GM12878 (cell line): ENCODE results near the gene IPPK. TPM values are rescaled to one million over a fixed set of nuclear protein-coding genes. Genes with fewer than 3 reads are reported as not detected.

Source experiments
- ATAC-seq: fragments of 200-7000 bp; cut with Tn5 transposase; 3 replicates; pipeline ENCODE4 v1.9.1; 2020; ENCODE audit warnings: mild to moderate bottlenecking, moderate library complexity
- BruUV-seq: library from RNA; stranded (reverse); fragments of 400-500 nt; replicated peaks from 2 replicates; lab custom pipeline; 2021; lab: Mats Ljungman, UMichigan
- CTCF ChIA-PET: fragments of 300-600 bp; sonication (Branson Sonifier 250); formaldehyde crosslinking; extraction: SDS; loops from one replicate; lab custom pipeline; 2021; ENCODE audit warnings: inconsistent platforms; lab: Yijun Ruan, JAX
- POLR2A ChIA-PET: fragments of 350-600 bp; formaldehyde crosslinking; extraction: SDS; loops from one replicate; lab custom pipeline; 2021; ENCODE audit warnings: inconsistent platforms; lab: Charles Lee
- RAD21 ChIA-PET: fragments of 300-600 bp; sonication (Branson Sonifier 250); formaldehyde crosslinking; loops from one replicate; lab custom pipeline; 2023; ENCODE audit warnings: antibody characterized with exemption; ENCODE audit not compliant: unreplicated experiment; lab: Charles Lee
- SMC1A ChIA-PET: fragments of 300-600 bp; sonication (Branson Sonifier 250); formaldehyde crosslinking; loops from one replicate; lab custom pipeline; 2023; ENCODE audit not compliant: unreplicated experiment, uncharacterized antibody; lab: Charles Lee
- DNase-seq: peaks from one replicate; pipeline ENCODE4 v3.0.0-alpha.2; 2011; ENCODE audit warnings: low read depth, low spot score
- FAIRE-seq: peaks from 3 replicates; lab custom pipeline; 2011; peaks lifted over from hg19 to GRCh38; lab: Jason Lieb, UNC
- H2AFZ ChIP-seq: 2 replicates; pipeline ENCODE4 v1.6.0; 2011; ENCODE audit warnings: low read depth, low read length, control low read depth; ENCODE audit not compliant: control insufficient read depth
- H3K27ac ChIP-seq: 2 replicates; pipeline ENCODE4 v1.5.1; 2011; ENCODE audit warnings: control low read depth; ENCODE audit not compliant: control insufficient read depth, insufficient read depth
- H3K27me3 ChIP-seq, 2 experiments: replicated peaks in 1 of 2; 2 replicates each; pipeline versions ENCODE4 v1.6.0 to v1.6.1; 2011; ENCODE audit warnings: low read length in 1 of 2; ENCODE audit not compliant: control insufficient read depth in 2 of 2, insufficient read depth in 2 of 2
- H3K36me3 ChIP-seq, 2 experiments: 2 replicates each; pipeline ENCODE4 v1.5.1; 2011; ENCODE audit warnings: low read length in 1 of 2; ENCODE audit not compliant: control insufficient read depth in 2 of 2, insufficient read depth in 2 of 2
- H3K4me1 ChIP-seq: 2 replicates; pipeline ENCODE4 v1.6.1; 2011; ENCODE audit warnings: mild to moderate bottlenecking, low read length, moderate library complexity, mixed read lengths; ENCODE audit not compliant: control insufficient read depth, insufficient read depth
- H3K4me2 ChIP-seq: 2 replicates; pipeline ENCODE4 v1.6.0; 2011; ENCODE audit warnings: control low read depth; ENCODE audit not compliant: control insufficient read depth, insufficient read depth
- H3K4me3 ChIP-seq: fragments of 200-600 bp; sonication (generic); 2 replicates; pipeline ENCODE4 v1.5.1; 2016
- H3K79me2 ChIP-seq: 2 replicates; pipeline ENCODE4 v1.6.0; 2011; ENCODE audit warnings: low read length; ENCODE audit not compliant: control insufficient read depth, insufficient read depth
- H3K9ac ChIP-seq: 2 replicates; pipeline ENCODE4 v1.8.0; 2011; ENCODE audit warnings: low read length, control low read depth, mixed read lengths; ENCODE audit not compliant: control insufficient read depth, insufficient read depth
- H3K9me3 ChIP-seq: replicated peaks from 3 replicates; pipeline ENCODE4 v1.5.1; 2011; ENCODE audit warnings: mild to moderate bottlenecking, low read length; ENCODE audit not compliant: control insufficient read depth, insufficient read depth
- H4K20me1 ChIP-seq: 2 replicates; pipeline ENCODE4 v1.6.0; 2011; ENCODE audit not compliant: control insufficient read depth, insufficient read depth
- CEBPZ ChIP-seq: fragments of 150-350 bp; IDR thresholded peaks from 2 replicates; pipeline ENCODE4 v1.6.1; 2016; ENCODE audit warnings: low read depth, low read length
- DPF2 ChIP-seq: fragments of 450-650 bp; IDR thresholded peaks from 2 replicates; pipeline ENCODE4 v1.6.1; 2017; ENCODE audit warnings: mild to moderate bottlenecking
- PKNOX1 ChIP-seq: fragments of 450-650 bp; IDR thresholded peaks from 2 replicates; pipeline ENCODE4 v1.6.1; 2016; ENCODE audit warnings: mild to moderate bottlenecking
- POLR2AphosphoS5 ChIP-seq: IDR thresholded peaks from 2 replicates; pipeline ENCODE4 v1.6.1; 2011; ENCODE audit warnings: mild to moderate bottlenecking, low read length, inconsistent platforms
- SKIL ChIP-seq: fragments of 450-650 bp; IDR thresholded peaks from 2 replicates; pipeline ENCODE4 v1.6.1; 2017; ENCODE audit warnings: mild to moderate bottlenecking, low read depth, inconsistent platforms; ENCODE audit not compliant: poor library complexity, severe bottlenecking
- SUPT20H ChIP-seq: IDR thresholded peaks from 2 replicates; pipeline ENCODE4 v1.6.1; 2011; ENCODE audit warnings: low read depth, mild to moderate bottlenecking, low read length, moderate library complexity, borderline replicate concordance; ENCODE audit not compliant: control insufficient read depth
- WGBS: methylation state at CpG from one replicate; pipeline ENCODE4 v1.1.6; 2016; ENCODE audit warnings: low lambda C conversion rate; ENCODE audit not compliant: insufficient replicate concordance, insufficient coverage; ENCODE audit errors: missing lambda C conversion rate; 5-methylcytosine and 5-hydroxymethylcytosine counted together
- in situ Hi-C: fragments of 300-500 bp; cut with MboI; formaldehyde crosslinking; loops from 9 replicates; pipeline ENCODE4 v1.14.3; 2018; ENCODE audit warnings: mixed read lengths
- intact Hi-C: fragments of 100-400 bp; cut with micrococcal nuclease; formaldehyde crosslinking; loops from one replicate; pipeline ENCODE4 v1.14.2; 2022; ENCODE audit not compliant: unreplicated experiment
- polyA plus RNA-seq, 11 experiments: library from polyadenylated mRNA; depleted of rRNA in 4 of 11; unstranded in 6 of 11; stranded (reverse) in 5 of 11; fragments of >200 nt; fragmentation: Nextera tagmentation in 4 of 11; fragmentation: Illumina TruSeq in 1 of 11; extraction: Ambion mirVana in 4 of 11; extraction: Trizol in 1 of 11; gene quantifications; 1 replicate in 1 of 11; 2 replicates in 10 of 11; pipeline versions ENCODE4 v1.2.1 to v1.2.3, GENCODE V29; 2011 to 2016; ENCODE audit warnings: inconsistent platforms in 2 of 11, missing spikeins in 2 of 11, low read depth in 1 of 11
- total RNA-seq, 4 experiments: library from RNA; depleted of rRNA in 3 of 4; stranded (reverse); fragments of >200 nt in 3 of 4; fragmentation: Illumina TruSeq in 1 of 4; extraction: Trizol in 1 of 4; gene quantifications; 2 replicates each; pipeline versions ENCODE4 v1.2.1 to v1.2.3, GENCODE V29; 2013 to 2021

The IPPK gene
- total and polyA plus RNA-seq, 10 of the 15 experiments (the other 5 are each of a cell fraction or from before 2014, with no cell fraction given), result 2.1 to 22.1 (median 11.4) TPM

- Histone ChIP-seq H3K9me3 (no peaks in the 10 kb centered on the region), H3K9ac (no peak overlapping the region), H3K79me2 (no peaks in the 10 kb centered on the region), H3K4me2 (no peak overlapping the region), H2AFZ (no peak overlapping the region), H3K4me3 (no peak overlapping the region), H4K20me1 (no peaks in the 10 kb centered on the region), H3K27ac (no peak overlapping the region), H3K27me3 (no peaks in the 10 kb centered on the region), H3K36me3 (peaks cover 17 to 18% of the 10 kb centered on the region in 2 experiments), H3K4me1 (no peaks in the 10 kb centered on the region)
- ChIA-PET RAD21 (no interaction called here), CTCF (no interaction called here), SMC1A (no interaction called here), POLR2A (interaction anchor here (0.6 kb wide), 1 partner anchor 48 kb away, joined by 3 read pairs; no protein-coding TSS in a partner anchor)
- 95% methylated on average over 24 of the region's 24 CpGs for WGBS
- no peak for TF ChIP-seq POLR2AphosphoS5
- no peak for TF ChIP-seq SKIL
- TF ChIP-seq SUPT20H, result no peak
- TF ChIP-seq PKNOX1, result no peak
- TF ChIP-seq CEBPZ, result no peak
- no peak for TF ChIP-seq DPF2
- BruUV-seq, result no TSS peak
- no peak for DNase-seq
- no peak for ATAC-seq
- intact Hi-C loops, result no loop called here
- in situ Hi-C loops, result no loop called here
- FAIRE-seq, result no peak
These were observed 50.2 kb downstream of the IPPK start for GRCh38 chr9:92619601-92620300.
